ENCODE data around the gene EFCAB12.

DNA sequence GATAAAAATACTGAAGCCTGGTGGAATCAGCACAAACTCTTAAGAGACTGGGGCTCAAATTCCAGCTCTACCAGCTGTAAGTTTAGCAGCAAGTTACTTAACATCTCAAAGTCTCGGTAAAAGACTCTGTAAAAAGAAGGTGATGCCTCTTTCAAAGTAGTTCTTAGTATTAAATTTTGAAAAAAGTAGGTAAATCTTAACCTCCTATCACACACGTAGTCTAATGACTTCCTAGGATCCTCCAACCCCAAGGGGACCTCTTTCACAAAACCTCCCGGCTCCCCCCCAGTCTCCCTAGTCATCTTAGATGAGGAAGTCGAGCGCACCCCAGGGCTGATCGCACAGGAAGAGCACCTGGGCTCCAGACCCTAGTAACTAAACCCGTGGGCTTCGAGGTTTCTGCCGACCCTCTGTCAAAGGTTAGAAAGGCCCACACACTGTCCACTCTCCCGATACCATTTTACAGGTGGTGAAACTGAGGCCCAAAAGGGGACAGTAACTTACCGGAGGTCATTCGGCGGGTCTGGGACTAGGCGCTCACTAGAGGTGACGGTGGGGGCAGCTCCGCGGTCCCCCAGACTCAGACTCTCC, 10.9 kb upstream of the EFCAB12 start:
- TF ChIP-seq, protein P1, sequence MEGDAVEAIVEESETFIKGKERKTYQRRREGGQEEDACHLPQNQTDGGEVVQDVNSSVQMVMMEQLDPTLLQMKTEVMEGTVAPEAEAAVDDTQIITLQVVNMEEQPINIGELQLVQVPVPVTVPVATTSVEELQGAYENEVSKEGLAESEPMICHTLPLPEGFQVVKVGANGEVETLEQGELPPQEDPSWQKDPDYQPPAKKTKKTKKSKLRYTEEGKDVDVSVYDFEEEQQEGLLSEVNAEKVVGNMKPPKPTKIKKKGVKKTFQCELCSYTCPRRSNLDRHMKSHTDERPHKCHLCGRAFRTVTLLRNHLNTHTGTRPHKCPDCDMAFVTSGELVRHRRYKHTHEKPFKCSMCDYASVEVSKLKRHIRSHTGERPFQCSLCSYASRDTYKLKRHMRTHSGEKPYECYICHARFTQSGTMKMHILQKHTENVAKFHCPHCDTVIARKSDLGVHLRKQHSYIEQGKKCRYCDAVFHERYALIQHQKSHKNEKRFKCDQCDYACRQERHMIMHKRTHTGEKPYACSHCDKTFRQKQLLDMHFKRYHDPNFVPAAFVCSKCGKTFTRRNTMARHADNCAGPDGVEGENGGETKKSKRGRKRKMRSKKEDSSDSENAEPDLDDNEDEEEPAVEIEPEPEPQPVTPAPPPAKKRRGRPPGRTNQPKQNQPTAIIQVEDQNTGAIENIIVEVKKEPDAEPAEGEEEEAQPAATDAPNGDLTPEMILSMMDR (conservative IDR thresholded peaks at IDR 0.05; ENCODE audit: low read depth, low read length) = no peak
- TF ChIP-seq EZH2 (IDR thresholded peaks at IDR 0.05; ENCODE audit: borderline replicate concordance, low read depth, low read length, poor library complexity, severe bottlenecking) = no peak

Measured in A673 (cell line).